Measurements from ENCODE around the gene CCND1.

The CCND1 gene

DNA sequence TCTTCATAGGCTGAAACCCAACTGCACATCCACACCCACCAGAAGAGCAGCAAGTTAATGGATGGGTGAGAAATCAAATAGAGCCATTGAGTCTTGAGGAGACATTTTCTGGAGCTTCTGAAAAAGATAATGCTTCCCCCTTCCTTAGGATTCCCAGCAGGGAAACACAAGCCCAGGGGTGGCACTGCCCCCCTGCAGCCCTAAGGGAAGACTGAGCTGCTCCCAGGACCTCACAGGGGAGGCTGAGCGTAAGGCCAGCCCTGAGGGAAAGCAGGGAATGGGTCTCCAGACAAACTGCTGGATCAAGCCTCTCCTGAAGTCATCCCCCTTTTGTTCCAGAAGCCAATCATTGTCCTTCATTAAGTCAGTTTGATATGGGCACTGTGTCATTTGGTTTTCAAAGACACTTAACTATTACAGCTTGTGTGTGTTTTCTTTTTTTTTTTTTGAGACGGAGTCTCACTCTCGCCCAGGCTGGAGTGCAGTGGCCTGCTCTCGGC lies 19.1 kb downstream of the CCND1 start:
- DNase-seq (ENCODE audit: low read depth) = no peak
- H3K4me3 ChIP-seq (ENCODE audit: low read depth, low read length) = no peak overlapping the region

GRCh38 chr11:69661413-69661715 lies 20.4 kb downstream of the CCND1 start:
- no peak for DNase-seq (ENCODE audit: low read depth)

DNA sequence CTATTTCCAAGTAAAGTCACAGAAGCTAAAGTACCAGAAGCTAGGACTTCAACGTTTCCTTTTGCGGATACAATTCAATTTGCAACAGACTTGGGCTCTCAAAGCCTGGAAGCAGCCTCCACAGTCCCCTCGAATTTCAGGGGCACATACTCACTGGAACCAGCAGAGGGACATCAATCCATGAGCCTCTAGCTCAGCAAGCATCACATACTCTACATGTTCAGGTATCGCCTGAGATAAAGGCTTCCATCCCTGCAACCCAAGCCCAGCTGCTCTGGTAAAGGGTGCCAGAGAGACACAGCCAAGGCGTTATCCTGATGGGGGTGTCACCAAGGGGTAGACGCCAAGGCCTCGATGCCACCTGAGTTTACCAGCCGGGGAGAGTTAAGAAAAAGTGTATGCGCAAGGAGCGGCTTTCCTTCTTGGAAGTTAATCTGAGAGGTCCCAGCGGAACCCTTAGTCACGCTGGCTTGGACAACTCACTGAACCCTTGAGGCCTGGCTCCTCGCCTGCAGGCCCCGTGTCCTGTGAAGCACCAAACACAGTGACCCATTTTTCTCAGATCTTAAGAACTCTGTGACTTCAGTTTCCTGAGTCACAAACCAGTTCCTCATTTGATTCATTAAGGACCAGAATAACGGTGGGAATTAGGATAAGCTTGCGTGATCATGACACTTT lies 21.2 kb downstream of the CCND1 start:
- H3K4me3 ChIP-seq (ENCODE audit: low read depth, low read length) = no peak overlapping the region
- no peak for DNase-seq (ENCODE audit: low read depth)

More at GRCh38 chr11:69661413-69661715, 20.4 kb downstream of the CCND1 start:
- no peak overlapping the region for H3K4me3 ChIP-seq (ENCODE audit: low read depth, low read length)

- no peak overlapping the region for H3K4me3 ChIP-seq (ENCODE audit: low read depth, low read length)
- DNase-seq (ENCODE audit: low read depth) = no peak
Observed at GRCh38 chr11:69662806-69663205, 21.9 kb downstream of the CCND1 start.

DNA sequence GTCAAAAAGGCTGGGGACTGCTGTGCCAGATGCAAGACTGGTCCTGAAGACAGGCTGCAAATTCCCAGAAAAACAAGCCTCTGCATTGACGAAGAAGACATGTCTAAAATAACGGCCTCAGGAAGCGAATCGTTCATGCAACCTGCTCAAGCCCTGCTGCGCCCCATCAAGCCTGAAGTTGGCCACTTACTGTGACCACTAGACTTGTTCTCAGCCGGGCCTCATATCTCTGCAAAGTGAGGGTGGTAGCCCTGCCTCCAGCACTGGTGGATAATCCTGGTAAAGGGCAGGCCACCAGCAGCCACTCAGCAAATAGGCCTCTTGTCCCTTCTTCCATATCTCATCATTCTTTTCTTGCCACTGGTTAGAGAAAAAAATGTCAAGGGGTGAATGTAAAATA lies 22.4 kb downstream of the CCND1 start:
- H3K4me3 ChIP-seq (ENCODE audit: low read depth, low read length) = no peak overlapping the region
- no peak for DNase-seq (ENCODE audit: low read depth)

- no peak overlapping the region for H3K4me3 ChIP-seq (ENCODE audit: low read depth, low read length)
- DNase-seq (ENCODE audit: low read depth) = no peak
Observed at GRCh38 chr11:69664103-69664775, 23.3 kb downstream of the CCND1 start.

- H3K4me3 ChIP-seq (ENCODE audit: low read depth, low read length) = no peak overlapping the region
- no peak for DNase-seq (ENCODE audit: low read depth)
Observed at GRCh38 chr11:69664901-69665300, 23.9 kb downstream of the CCND1 start.

DNA sequence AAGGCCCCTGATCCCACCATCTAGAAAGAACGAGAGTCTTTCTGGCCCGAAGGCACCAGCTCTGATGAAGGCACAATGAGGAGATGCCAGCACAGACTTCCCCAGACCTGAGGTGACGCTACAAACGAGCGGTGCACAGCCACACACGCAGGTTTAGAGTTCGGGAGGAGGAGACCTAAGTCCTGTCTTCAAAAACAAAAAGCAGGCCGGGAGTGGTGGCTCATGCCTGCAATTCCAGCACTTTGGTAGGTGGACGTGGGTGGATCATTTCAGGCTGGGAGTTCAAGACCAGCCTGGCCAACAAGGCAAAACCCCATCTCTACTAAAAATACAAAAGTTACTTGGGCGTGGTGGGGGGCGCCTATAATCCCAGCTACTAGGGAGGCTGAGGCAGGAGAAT lies 24.7 kb downstream of the CCND1 start:
- no peak overlapping the region for H3K4me3 ChIP-seq (ENCODE audit: low read depth, low read length)
- no peak for DNase-seq (ENCODE audit: low read depth)

- DNase-seq (ENCODE audit: low read depth) = no peak
- no peak overlapping the region for H3K4me3 ChIP-seq (ENCODE audit: low read depth, low read length)
Observed at GRCh38 chr11:69666261-69666660, 25.3 kb downstream of the CCND1 start.

GRCh38 chr11:69666752-69667536 lies 26.0 kb downstream of the CCND1 start:
- no peak overlapping the region for H3K4me3 ChIP-seq (ENCODE audit: low read depth, low read length)
- DNase-seq (ENCODE audit: low read depth) = no peak

- no peak for DNase-seq (ENCODE audit: low read depth)
- H3K4me3 ChIP-seq (ENCODE audit: low read depth, low read length) = no peak overlapping the region
Observed at GRCh38 chr11:69667619-69668604, 27.0 kb downstream of the CCND1 start.

DNA sequence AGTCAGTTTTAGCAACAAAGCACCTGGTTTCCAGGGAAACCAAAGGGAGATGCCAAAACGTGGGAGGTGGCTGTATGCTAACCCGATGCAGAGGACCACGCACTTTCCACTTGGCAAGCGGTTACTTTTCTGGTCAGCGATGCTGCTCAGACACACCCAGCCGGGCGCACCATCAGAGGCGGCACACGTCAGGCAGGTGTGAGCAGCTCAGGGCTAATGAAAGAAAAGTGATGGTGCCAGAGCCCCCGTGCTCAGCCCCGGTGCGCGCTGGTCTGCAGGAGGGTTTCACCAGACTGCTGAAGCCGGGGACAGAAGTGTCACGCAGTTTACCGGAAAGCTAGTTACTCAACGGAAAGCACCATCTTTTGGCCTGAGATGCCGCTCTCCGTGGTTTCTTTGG lies 28.5 kb downstream of the CCND1 start:
- DNase-seq (ENCODE audit: low read depth) = no peak
- no peak overlapping the region for H3K4me3 ChIP-seq (ENCODE audit: low read depth, low read length)

GRCh38 chr11:69670158-69670845 lies 29.3 kb downstream of the CCND1 start:
- DNase-seq (ENCODE audit: low read depth) = peak; percentile 62
- no peak overlapping the region for H3K4me3 ChIP-seq (ENCODE audit: low read depth, low read length)

DNA sequence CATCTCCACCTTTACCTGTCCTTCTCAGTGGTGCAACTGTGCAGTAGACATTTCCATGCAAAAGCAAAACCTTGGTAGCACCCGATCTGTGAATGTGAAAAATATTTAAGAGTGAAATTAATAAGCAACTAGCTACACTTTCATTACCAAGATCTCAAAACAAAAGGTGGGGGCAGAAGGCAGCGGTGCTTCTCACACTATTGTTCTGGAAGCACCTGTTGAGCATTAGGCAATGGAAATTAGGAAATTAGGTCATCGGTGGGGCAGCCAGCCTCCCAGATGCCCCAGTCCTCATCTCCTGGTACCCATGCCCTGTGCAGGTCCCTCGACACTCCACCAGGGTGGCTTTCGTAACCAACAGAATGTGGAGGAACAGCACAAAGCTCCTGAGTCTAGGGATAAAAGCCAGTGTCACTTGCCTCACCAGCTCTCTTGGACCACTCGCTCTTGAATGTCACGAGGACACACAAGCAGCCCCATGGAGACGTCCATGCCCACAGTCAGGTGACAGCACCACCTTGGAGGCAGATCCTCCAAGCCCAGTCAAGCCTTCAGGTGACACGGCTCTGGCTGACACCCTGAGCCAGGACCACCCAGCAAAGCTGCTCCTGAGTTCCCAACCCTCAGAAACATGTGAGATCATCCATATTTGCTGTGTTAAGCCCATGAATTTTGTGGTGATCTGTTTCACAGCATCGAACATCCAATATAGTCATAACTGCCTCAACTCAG lies 30.9 kb downstream of the CCND1 start:
- H3K4me3 ChIP-seq (ENCODE audit: low read depth, low read length) = no peak overlapping the region
- no peak for DNase-seq (ENCODE audit: low read depth)

GRCh38 chr11:69674267-69674885 lies 33.4 kb downstream of the CCND1 start:
- H3K4me3 ChIP-seq (ENCODE audit: low read depth, low read length) = peak overlapping the region; percentile 99
- peak; percentile 49 for DNase-seq (ENCODE audit: low read depth)

DNA sequence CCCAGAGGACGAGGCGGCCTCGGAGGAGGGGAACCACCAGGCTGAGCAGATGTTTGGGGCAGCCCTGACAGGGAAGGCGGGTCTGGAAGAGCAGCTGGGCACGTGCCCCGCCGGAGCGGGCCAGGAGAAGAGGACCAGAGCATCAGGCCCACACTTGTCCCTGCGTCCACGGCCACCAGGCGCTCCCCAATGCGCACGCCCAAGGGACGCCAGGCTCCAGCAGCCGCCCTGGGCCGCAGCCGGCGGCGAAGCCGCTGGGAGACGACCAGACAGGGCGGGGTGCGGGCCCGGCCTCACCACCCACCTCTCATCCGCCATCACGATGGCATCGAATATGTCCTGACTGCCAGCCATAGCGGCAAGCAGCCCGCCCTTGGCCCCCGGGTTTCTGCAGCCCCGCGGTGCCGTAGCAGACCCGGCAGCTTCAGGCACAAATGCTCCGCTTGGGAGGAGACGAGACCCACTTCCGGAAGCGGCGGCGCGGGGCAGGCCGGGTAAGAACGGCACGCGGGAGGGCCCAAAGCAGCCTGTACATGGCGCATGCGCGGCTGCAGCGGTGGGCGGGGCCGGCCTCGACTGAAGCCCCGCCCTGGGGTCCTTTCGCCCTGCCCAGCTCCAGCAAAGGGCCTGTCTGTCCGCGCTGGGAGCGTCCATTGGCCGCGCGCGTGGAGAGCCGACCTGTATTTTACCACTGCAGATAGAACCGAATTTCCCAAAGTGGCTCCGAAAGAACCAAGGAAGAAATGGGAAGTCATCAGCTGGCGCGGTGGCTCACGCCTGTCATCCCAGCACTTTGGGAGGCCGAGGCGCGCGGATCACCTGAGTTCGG lies 34.1 kb downstream of the CCND1 start, which contains the start of gene LTO1:
Gene LTO1 (minus strand): TSS at position 468 of the 829 bp plus-strand sequence. CDS start 114 bp downstream, at position 354.
- peak within 1 kb of the TSS; percentile 99 for H3K4me3 ChIP-seq (ENCODE audit: low read depth, low read length)
- peak; percentile 80 for DNase-seq (ENCODE audit: low read depth)

GRCh38 chr11:69677749-69678148 lies 36.8 kb downstream of the CCND1 start:
- DNase-seq (ENCODE audit: low read depth) = no peak

More at GRCh38 chr11:69677749-69678148, 36.8 kb downstream of the CCND1 start:
- no peak overlapping the region for H3K4me3 ChIP-seq (ENCODE audit: low read depth, low read length)
